ENCODE measurements around the gene POLA2. TPM values are rescaled to one million over a fixed set of nuclear protein-coding genes. Genes with fewer than 3 reads are reported as not detected.
"Not testable (repeated sequence)": the region's sequence is repeated elsewhere in the genome, so short reads cannot be mapped to it uniquely, and the experiment has no call there.

The POLA2 gene
- total RNA-seq, 1 donor from 2014 or later = 5.2 TPM

- peak overlapping the region; percentile 35 for H3K4me2 ChIP-seq (ENCODE audit: low read length)
- H3K9me3 ChIP-seq (ENCODE audit: insufficient read depth, low read depth, low read length) = no peaks in the 10 kb centered on the region
- Mint-ChIP-seq H3K36me3 (ENCODE audit: low read depth, unreplicated experiment) (no peaks in the 10 kb centered on the region), H3K9me3 (ENCODE audit: unreplicated experiment) (no peaks in the 10 kb centered on the region), H3K4me1 (ENCODE audit: low read depth, unreplicated experiment) (no peaks in the 10 kb centered on the region), H3K27ac (ENCODE audit: unreplicated experiment) (peak overlapping the region; percentile 63), H3K27me3 (ENCODE audit: low read depth, unreplicated experiment) (no peaks in the 10 kb centered on the region), H3K4me3 (ENCODE audit: unreplicated experiment) (no peak overlapping the region)
- H3K4me1 ChIP-seq (ENCODE audit: insufficient read depth, low read length) = peaks cover 5% of the 10 kb centered on the region
- no peak for DNase-seq (ENCODE audit: low read depth)
- no peak for FAIRE-seq
- H3K9ac ChIP-seq (ENCODE audit: low read length) = peak overlapping the region; percentile 14
- H3K36me3 ChIP-seq (ENCODE audit: insufficient read depth, low read length) = no peaks in the 10 kb centered on the region
- no peaks in the 10 kb centered on the region for H3K27me3 ChIP-seq (ENCODE audit: insufficient read depth, low read length)
- TF ChIP-seq CTCF (IDR thresholded peaks at IDR 0.05; ENCODE audit: insufficient read depth, low read depth, low read length) = no peak
- no peak for TF ChIP-seq EZH2 (IDR thresholded peaks at IDR 0.05; ENCODE audit: insufficient read depth, low read length)
- H3K4me3 ChIP-seq (ENCODE audit: insufficient read depth, low read depth, low read length) = no peak overlapping the region
- H3K79me2 ChIP-seq (ENCODE audit: insufficient read depth, low read length) = peaks cover 8% of the 10 kb centered on the region
- H4K20me1 ChIP-seq (ENCODE audit: insufficient read depth, low read length) = peaks cover 2% of the 10 kb centered on the region
- H3K27ac ChIP-seq (ENCODE audit: low read depth, low read length) = no peak overlapping the region
- H2AFZ ChIP-seq (ENCODE audit: low read depth, low read length) = no peak overlapping the region
These were observed 67.7 kb downstream of the POLA2 start for GRCh38 chr11:65329478-65329877.

- no peaks in the 10 kb centered on the region for H3K4me1 Mint-ChIP-seq (ENCODE audit: low read depth, unreplicated experiment)
- H3K9me3 Mint-ChIP-seq (ENCODE audit: unreplicated experiment) = no peaks in the 10 kb centered on the region
- no peaks in the 10 kb centered on the region for H3K36me3 Mint-ChIP-seq (ENCODE audit: low read depth, unreplicated experiment)
- TF ChIP-seq EZH2 (IDR thresholded peaks at IDR 0.05; ENCODE audit: insufficient read depth, low read length) (no peak), CTCF (IDR thresholded peaks at IDR 0.05; ENCODE audit: insufficient read depth, low read depth, low read length) (peak; percentile 87)
- peak; percentile 68 for DNase-seq (ENCODE audit: low read depth)
- Histone ChIP-seq H3K36me3 (ENCODE audit: insufficient read depth, low read length) (no peaks in the 10 kb centered on the region), H3K4me2 (ENCODE audit: low read length) (peak overlapping the region; percentile 35), H3K9me3 (ENCODE audit: insufficient read depth, low read depth, low read length) (no peaks in the 10 kb centered on the region), H3K79me2 (ENCODE audit: insufficient read depth, low read length) (peaks cover 13% of the 10 kb centered on the region), H3K4me3 (ENCODE audit: insufficient read depth, low read depth, low read length) (no peak overlapping the region), H3K4me1 (ENCODE audit: insufficient read depth, low read length) (peaks cover 10% of the 10 kb centered on the region), H4K20me1 (ENCODE audit: insufficient read depth, low read length) (peaks cover 7% of the 10 kb centered on the region), H3K27me3 (ENCODE audit: insufficient read depth, low read length) (no peaks in the 10 kb centered on the region), H3K9ac (ENCODE audit: low read length) (peak overlapping the region; percentile 14), H3K27ac (ENCODE audit: low read depth, low read length) (no peak overlapping the region), H2AFZ (ENCODE audit: low read depth, low read length) (no peak overlapping the region)
- no peak for FAIRE-seq
- peak overlapping the region; percentile 63 for H3K27ac Mint-ChIP-seq (ENCODE audit: unreplicated experiment)
- H3K4me3 Mint-ChIP-seq (ENCODE audit: unreplicated experiment) = no peak overlapping the region
- no peaks in the 10 kb centered on the region for H3K27me3 Mint-ChIP-seq (ENCODE audit: low read depth, unreplicated experiment)
These were observed 68.2 kb downstream of the POLA2 start for GRCh38 chr11:65329944-65330403.

- Histone ChIP-seq H4K20me1 (ENCODE audit: insufficient read depth, low read length) (peaks cover 13% of the 10 kb centered on the region), H3K27me3 (ENCODE audit: insufficient read depth, low read length) (no peaks in the 10 kb centered on the region), H3K27ac (ENCODE audit: low read depth, low read length) (no peak overlapping the region), H3K4me1 (ENCODE audit: insufficient read depth, low read length) (peaks cover 15% of the 10 kb centered on the region), H2AFZ (ENCODE audit: low read depth, low read length) (no peak overlapping the region), H3K36me3 (ENCODE audit: insufficient read depth, low read length) (no peaks in the 10 kb centered on the region), H3K79me2 (ENCODE audit: insufficient read depth, low read length) (peaks cover 18% of the 10 kb centered on the region), H3K4me2 (ENCODE audit: low read length) (no peak overlapping the region), H3K4me3 (ENCODE audit: insufficient read depth, low read depth, low read length) (no peak overlapping the region), H3K9ac (ENCODE audit: low read length) (no peak overlapping the region), H3K9me3 (ENCODE audit: insufficient read depth, low read depth, low read length) (no peaks in the 10 kb centered on the region)
- H3K36me3 Mint-ChIP-seq (ENCODE audit: low read depth, unreplicated experiment) = no peaks in the 10 kb centered on the region
- TF ChIP-seq CTCF (IDR thresholded peaks at IDR 0.05; ENCODE audit: insufficient read depth, low read depth, low read length) = no peak
- TF ChIP-seq EZH2 (IDR thresholded peaks at IDR 0.05; ENCODE audit: insufficient read depth, low read length) = no peak
- peaks cover 5% of the 10 kb centered on the region for H3K4me1 Mint-ChIP-seq (ENCODE audit: low read depth, unreplicated experiment)
- H3K27ac Mint-ChIP-seq (ENCODE audit: unreplicated experiment) = peak overlapping the region; percentile 62
- DNase-seq (ENCODE audit: low read depth) = no peak
- no peak overlapping the region for H3K4me3 Mint-ChIP-seq (ENCODE audit: unreplicated experiment)
- no peaks in the 10 kb centered on the region for H3K9me3 Mint-ChIP-seq (ENCODE audit: unreplicated experiment)
- no peak for FAIRE-seq
- H3K27me3 Mint-ChIP-seq (ENCODE audit: low read depth, unreplicated experiment) = no peaks in the 10 kb centered on the region
These were observed 68.8 kb downstream of the POLA2 start for GRCh38 chr11:65330544-65330943.

- H3K79me2 ChIP-seq (ENCODE audit: insufficient read depth, low read length) = peaks cover 38% of the 10 kb centered on the region
- not testable (repeated sequence) for H3K27me3 Mint-ChIP-seq (ENCODE audit: low read depth, unreplicated experiment); H3K36me3 Mint-ChIP-seq (ENCODE audit: low read depth, unreplicated experiment); H3K4me3 Mint-ChIP-seq (ENCODE audit: unreplicated experiment); FAIRE-seq; H3K4me2 ChIP-seq (ENCODE audit: low read length); H3K9me3 Mint-ChIP-seq (ENCODE audit: unreplicated experiment); H3K4me3 ChIP-seq (ENCODE audit: insufficient read depth, low read depth, low read length); H3K27ac ChIP-seq (ENCODE audit: low read depth, low read length); H2AFZ ChIP-seq (ENCODE audit: low read depth, low read length); H3K9me3 ChIP-seq (ENCODE audit: insufficient read depth, low read depth, low read length); DNase-seq (ENCODE audit: low read depth); H3K36me3 ChIP-seq (ENCODE audit: insufficient read depth, low read length); H3K4me1 Mint-ChIP-seq (ENCODE audit: low read depth, unreplicated experiment); H3K27me3 ChIP-seq (ENCODE audit: insufficient read depth, low read length); H3K9ac ChIP-seq (ENCODE audit: low read length); H3K27ac Mint-ChIP-seq (ENCODE audit: unreplicated experiment)
- peaks cover 16% of the 10 kb centered on the region for H3K4me1 ChIP-seq (ENCODE audit: insufficient read depth, low read length)
- H4K20me1 ChIP-seq (ENCODE audit: insufficient read depth, low read length) = peaks cover 28% of the 10 kb centered on the region
These were observed 70.8 kb downstream of the POLA2 start for GRCh38 chr11:65332591-65332990.

Data from astrocyte (in vitro differentiated cells and primary cell).